ENCODE measurements around the gene GULP1. TPM values are rescaled to one million over a fixed set of nuclear protein-coding genes. Genes with fewer than 3 reads are reported as not detected.

Gene GULP1
- total RNA-seq, 1 donor from 2014 or later: 21.9 TPM

DNA sequence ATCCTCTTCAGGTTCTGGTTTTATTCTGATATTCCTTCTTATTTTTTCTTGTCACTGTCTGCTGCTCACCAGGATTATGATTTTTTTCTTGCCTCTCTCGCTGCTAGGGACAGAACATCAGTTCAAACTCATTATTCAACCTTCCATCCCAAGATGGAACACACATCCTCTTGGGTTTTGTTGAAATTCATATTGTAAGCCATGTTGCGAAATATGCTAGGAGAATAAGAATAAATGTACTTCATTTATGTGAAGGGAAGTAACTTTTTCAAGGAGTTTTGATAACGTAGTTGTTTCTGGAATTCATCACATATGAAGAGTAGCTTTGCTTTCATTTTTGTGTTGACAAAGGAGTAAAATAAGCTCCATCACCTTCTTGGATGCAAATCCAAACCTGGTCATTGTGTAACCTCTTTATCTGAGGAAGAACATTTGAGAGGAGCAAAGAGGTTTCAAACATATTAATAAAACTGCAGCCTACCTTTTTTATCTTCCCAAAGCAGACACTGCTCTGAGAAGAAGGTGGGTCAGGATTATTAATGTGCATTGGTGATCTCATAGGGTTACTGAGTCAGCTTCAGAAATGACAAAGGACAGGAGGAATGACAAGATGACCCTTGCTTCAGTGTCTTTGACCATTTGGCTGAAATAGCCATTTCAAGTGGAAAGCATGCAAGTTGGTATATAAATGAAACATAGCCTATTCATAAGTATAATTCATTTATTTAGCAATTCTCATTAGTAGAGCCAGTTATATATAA is 280.0 kb downstream of the GULP1 start:
- no peaks in the 10 kb centered on the region for H3K27me3 ChIP-seq (ENCODE audit: control insufficient read depth in 3 of 3, insufficient read depth in 3 of 3, low read length in 3 of 3)
- H3K9ac ChIP-seq (ENCODE audit: low read depth in 1 of 3, low read length in 3 of 3): no peak overlapping the region
- H3K4me1 ChIP-seq (ENCODE audit: control insufficient read depth in 3 of 3, insufficient read depth in 3 of 3, low read length in 3 of 3): no peaks in the 10 kb centered on the region
- H3K4me3 ChIP-seq (ENCODE audit: low read length in 3 of 3): no peak overlapping the region
- no peaks in the 10 kb centered on the region for H3K9me3 ChIP-seq (ENCODE audit: control insufficient read depth in 3 of 3, low read length in 3 of 3)
- H3K27ac ChIP-seq (ENCODE audit: low read depth, low read length): no peak overlapping the region
- H3K36me3 ChIP-seq (ENCODE audit: control insufficient read depth in 3 of 3, insufficient read depth in 3 of 3, low read length in 3 of 3): no peaks in the 10 kb centered on the region

GRCh38 chr2:188572592-188572991 is 280.9 kb downstream of the GULP1 start:
- Histone ChIP-seq H3K36me3 (ENCODE audit: control insufficient read depth in 3 of 3, insufficient read depth in 3 of 3, low read length in 3 of 3) (no peaks in the 10 kb centered on the region), H3K4me3 (ENCODE audit: low read length in 3 of 3) (no peak overlapping the region), H3K9me3 (ENCODE audit: control insufficient read depth in 3 of 3, low read length in 3 of 3) (no peaks in the 10 kb centered on the region), H3K9ac (ENCODE audit: low read depth in 1 of 3, low read length in 3 of 3) (no peak overlapping the region), H3K27ac (ENCODE audit: low read depth, low read length) (no peak overlapping the region), H3K4me1 (ENCODE audit: control insufficient read depth in 3 of 3, insufficient read depth in 3 of 3, low read length in 3 of 3) (no peaks in the 10 kb centered on the region), H3K27me3 (ENCODE audit: control insufficient read depth in 3 of 3, insufficient read depth in 3 of 3, low read length in 3 of 3) (no peaks in the 10 kb centered on the region)

GRCh38 chr2:188573453-188573852 is 281.8 kb downstream of the GULP1 start:
- Histone ChIP-seq H3K27me3 (ENCODE audit: control insufficient read depth in 3 of 3, insufficient read depth in 3 of 3, low read length in 3 of 3) (no peaks in the 10 kb centered on the region), H3K9me3 (ENCODE audit: control insufficient read depth in 3 of 3, low read length in 3 of 3) (no peaks in the 10 kb centered on the region), H3K9ac (ENCODE audit: low read depth in 1 of 3, low read length in 3 of 3) (no peak overlapping the region), H3K4me3 (ENCODE audit: low read length in 3 of 3) (no peak overlapping the region), H3K4me1 (ENCODE audit: control insufficient read depth in 3 of 3, insufficient read depth in 3 of 3, low read length in 3 of 3) (no peaks in the 10 kb centered on the region), H3K27ac (ENCODE audit: low read depth, low read length) (no peak overlapping the region), H3K36me3 (ENCODE audit: control insufficient read depth in 3 of 3, insufficient read depth in 3 of 3, low read length in 3 of 3) (no peaks in the 10 kb centered on the region)

- no peak overlapping the region for H3K27ac ChIP-seq (ENCODE audit: low read depth, low read length)
- H3K4me1 ChIP-seq (ENCODE audit: control insufficient read depth in 3 of 3, insufficient read depth in 3 of 3, low read length in 3 of 3): no peaks in the 10 kb centered on the region
Measured at GRCh38 chr2:188576006-188576405, 284.3 kb downstream of the GULP1 start.

GRCh38 chr2:188576651-188577050 is 285.0 kb downstream of the GULP1 start:
- H3K9me3 ChIP-seq (ENCODE audit: control insufficient read depth in 3 of 3, low read length in 3 of 3): no peaks in the 10 kb centered on the region
- no peaks in the 10 kb centered on the region for H3K36me3 ChIP-seq (ENCODE audit: control insufficient read depth in 3 of 3, insufficient read depth in 3 of 3, low read length in 3 of 3)
- no peak overlapping the region for H3K9ac ChIP-seq (ENCODE audit: low read depth in 1 of 3, low read length in 3 of 3)
- H3K27me3 ChIP-seq (ENCODE audit: control insufficient read depth in 3 of 3, insufficient read depth in 3 of 3, low read length in 3 of 3): no peaks in the 10 kb centered on the region
- H3K4me3 ChIP-seq (ENCODE audit: low read length in 3 of 3): no peak overlapping the region
- H3K4me1 ChIP-seq (ENCODE audit: control insufficient read depth in 3 of 3, insufficient read depth in 3 of 3, low read length in 3 of 3): no peaks in the 10 kb centered on the region
- no peak overlapping the region for H3K27ac ChIP-seq (ENCODE audit: low read depth, low read length)

More at GRCh38 chr2:188576006-188576405, 284.3 kb downstream of the GULP1 start:
- Histone ChIP-seq H3K9me3 (ENCODE audit: control insufficient read depth in 3 of 3, low read length in 3 of 3) (no peaks in the 10 kb centered on the region), H3K4me3 (ENCODE audit: low read length in 3 of 3) (no peak overlapping the region), H3K9ac (ENCODE audit: low read depth in 1 of 3, low read length in 3 of 3) (no peak overlapping the region), H3K36me3 (ENCODE audit: control insufficient read depth in 3 of 3, insufficient read depth in 3 of 3, low read length in 3 of 3) (no peaks in the 10 kb centered on the region), H3K27me3 (ENCODE audit: control insufficient read depth in 3 of 3, insufficient read depth in 3 of 3, low read length in 3 of 3) (no peaks in the 10 kb centered on the region)

DNA sequence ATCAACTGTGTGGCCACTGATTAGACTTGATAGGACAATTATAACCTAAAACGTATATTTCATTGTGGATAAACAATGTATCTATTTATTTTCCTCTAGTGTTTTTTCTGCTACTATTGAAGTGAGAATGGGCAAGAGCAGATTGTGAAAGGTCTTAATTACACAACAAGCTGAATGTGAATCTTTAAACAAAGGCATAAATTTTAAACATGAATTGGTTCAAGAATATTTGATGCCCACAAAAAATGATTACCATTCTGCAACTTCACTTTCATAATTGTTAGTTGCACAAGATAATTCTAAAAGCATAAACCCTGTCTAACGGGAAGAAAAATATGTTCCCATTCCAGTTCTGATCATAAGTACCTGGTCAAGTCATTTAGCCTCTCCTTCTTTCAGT is 285.6 kb downstream of the GULP1 start:
- Histone ChIP-seq H3K4me1 (ENCODE audit: control insufficient read depth in 3 of 3, insufficient read depth in 3 of 3, low read length in 3 of 3) (no peaks in the 10 kb centered on the region), H3K9ac (ENCODE audit: low read depth in 1 of 3, low read length in 3 of 3) (no peak overlapping the region), H3K36me3 (ENCODE audit: control insufficient read depth in 3 of 3, insufficient read depth in 3 of 3, low read length in 3 of 3) (no peaks in the 10 kb centered on the region), H3K27me3 (ENCODE audit: control insufficient read depth in 3 of 3, insufficient read depth in 3 of 3, low read length in 3 of 3) (no peaks in the 10 kb centered on the region), H3K27ac (ENCODE audit: low read depth, low read length) (no peak overlapping the region), H3K9me3 (ENCODE audit: control insufficient read depth in 3 of 3, low read length in 3 of 3) (no peaks in the 10 kb centered on the region), H3K4me3 (ENCODE audit: low read length in 3 of 3) (no peak overlapping the region)

GRCh38 chr2:188580738-188581137 is 289.1 kb downstream of the GULP1 start:
- Histone ChIP-seq H3K9ac (ENCODE audit: low read depth in 1 of 3, low read length in 3 of 3) (no peak overlapping the region), H3K27me3 (ENCODE audit: control insufficient read depth in 3 of 3, insufficient read depth in 3 of 3, low read length in 3 of 3) (no peaks in the 10 kb centered on the region), H3K4me1 (ENCODE audit: control insufficient read depth in 3 of 3, insufficient read depth in 3 of 3, low read length in 3 of 3) (no peaks in the 10 kb centered on the region), H3K9me3 (ENCODE audit: control insufficient read depth in 3 of 3, low read length in 3 of 3) (no peaks in the 10 kb centered on the region), H3K27ac (ENCODE audit: low read depth, low read length) (no peak overlapping the region), H3K36me3 (ENCODE audit: control insufficient read depth in 3 of 3, insufficient read depth in 3 of 3, low read length in 3 of 3) (no peaks in the 10 kb centered on the region), H3K4me3 (ENCODE audit: low read length in 3 of 3) (no peak overlapping the region)

DNA sequence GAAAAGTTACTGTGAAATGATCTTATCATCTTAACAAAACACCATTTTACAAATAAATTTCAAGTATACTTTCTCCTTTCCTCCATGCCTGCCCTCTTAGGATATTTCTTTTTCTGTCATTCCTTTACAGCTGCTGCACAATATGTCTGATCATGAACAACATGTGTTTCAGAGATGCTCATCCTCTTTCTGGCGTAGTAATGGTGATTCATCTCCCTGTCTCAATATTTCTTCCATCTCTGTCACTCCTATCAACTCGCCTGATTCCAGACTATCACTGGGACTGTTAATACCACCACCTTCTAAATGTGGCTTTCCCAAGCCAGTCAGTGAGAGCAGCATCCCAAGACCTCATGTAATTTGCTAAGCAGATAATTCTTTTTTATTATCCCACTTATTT is 290.5 kb downstream of the GULP1 start:
- Histone ChIP-seq H3K27ac (ENCODE audit: low read depth, low read length) (no peak overlapping the region), H3K4me3 (ENCODE audit: low read length in 3 of 3) (no peak overlapping the region), H3K4me1 (ENCODE audit: control insufficient read depth in 3 of 3, insufficient read depth in 3 of 3, low read length in 3 of 3) (no peaks in the 10 kb centered on the region)

DNA sequence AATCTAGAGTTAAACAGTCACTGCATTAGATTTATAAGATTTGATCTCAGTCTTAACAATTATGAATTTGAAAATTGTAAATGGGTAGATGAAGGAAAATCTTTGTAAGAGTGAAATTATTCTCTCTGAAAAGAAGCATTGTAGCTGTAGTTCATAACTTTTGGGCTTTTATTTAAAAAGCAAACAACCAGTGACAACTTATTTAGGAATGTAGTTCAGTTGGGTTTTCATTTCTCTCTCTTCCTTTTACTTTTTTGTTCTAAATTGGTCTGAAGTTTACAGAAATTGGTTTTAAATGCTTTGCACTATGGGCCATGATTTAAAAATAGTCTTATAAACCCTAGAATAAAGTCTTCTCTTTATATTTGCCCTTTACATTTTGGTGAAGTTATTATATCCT is 296.6 kb downstream of the GULP1 start:
- Histone ChIP-seq H3K9ac (ENCODE audit: low read depth in 1 of 3, low read length in 3 of 3) (no peak overlapping the region), H3K36me3 (ENCODE audit: control insufficient read depth in 3 of 3, insufficient read depth in 3 of 3, low read length in 3 of 3) (peaks cover 0 to 4% (median 0%) of the 10 kb centered on the region in 3 donors), H3K27ac (ENCODE audit: low read depth, low read length) (no peak overlapping the region), H3K27me3 (ENCODE audit: control insufficient read depth in 3 of 3, insufficient read depth in 3 of 3, low read length in 3 of 3) (no peaks in the 10 kb centered on the region), H3K4me3 (ENCODE audit: low read length in 3 of 3) (no peak overlapping the region), H3K9me3 (ENCODE audit: control insufficient read depth in 3 of 3, low read length in 3 of 3) (no peaks in the 10 kb centered on the region), H3K4me1 (ENCODE audit: control insufficient read depth in 3 of 3, insufficient read depth in 3 of 3, low read length in 3 of 3) (no peaks in the 10 kb centered on the region)

More for the DNA sequence above, 290.5 kb downstream of the GULP1 start:
- no peak overlapping the region for H3K9ac ChIP-seq (ENCODE audit: low read depth in 1 of 3, low read length in 3 of 3)
- no peaks in the 10 kb centered on the region for H3K36me3 ChIP-seq (ENCODE audit: control insufficient read depth in 3 of 3, insufficient read depth in 3 of 3, low read length in 3 of 3)
- H3K27me3 ChIP-seq (ENCODE audit: control insufficient read depth in 3 of 3, insufficient read depth in 3 of 3, low read length in 3 of 3): no peaks in the 10 kb centered on the region
- H3K9me3 ChIP-seq (ENCODE audit: control insufficient read depth in 3 of 3, low read length in 3 of 3): no peaks in the 10 kb centered on the region

GRCh38 chr2:188596054-188596453 is 304.4 kb downstream of the GULP1 start:
- H3K9me3 ChIP-seq (ENCODE audit: control insufficient read depth in 3 of 3, low read length in 3 of 3): no peaks in the 10 kb centered on the region
- no peak overlapping the region for H3K27ac ChIP-seq (ENCODE audit: low read depth, low read length)
- no peak overlapping the region for H3K9ac ChIP-seq (ENCODE audit: low read depth in 1 of 3, low read length in 3 of 3)
- no peak overlapping the region for H3K4me3 ChIP-seq (ENCODE audit: low read length in 3 of 3)
- H3K4me1 ChIP-seq (ENCODE audit: control insufficient read depth in 3 of 3, insufficient read depth in 3 of 3, low read length in 3 of 3): no peaks in the 10 kb centered on the region
- H3K36me3 ChIP-seq (ENCODE audit: control insufficient read depth in 3 of 3, insufficient read depth in 3 of 3, low read length in 3 of 3): no peaks in the 10 kb centered on the region
- H3K27me3 ChIP-seq (ENCODE audit: control insufficient read depth in 3 of 3, insufficient read depth in 3 of 3, low read length in 3 of 3): no peaks in the 10 kb centered on the region

Data from skeletal muscle tissue (tissue), 4 donors.